ENCODE measurements around the gene KRT80.

KRT80 gene

DNA sequence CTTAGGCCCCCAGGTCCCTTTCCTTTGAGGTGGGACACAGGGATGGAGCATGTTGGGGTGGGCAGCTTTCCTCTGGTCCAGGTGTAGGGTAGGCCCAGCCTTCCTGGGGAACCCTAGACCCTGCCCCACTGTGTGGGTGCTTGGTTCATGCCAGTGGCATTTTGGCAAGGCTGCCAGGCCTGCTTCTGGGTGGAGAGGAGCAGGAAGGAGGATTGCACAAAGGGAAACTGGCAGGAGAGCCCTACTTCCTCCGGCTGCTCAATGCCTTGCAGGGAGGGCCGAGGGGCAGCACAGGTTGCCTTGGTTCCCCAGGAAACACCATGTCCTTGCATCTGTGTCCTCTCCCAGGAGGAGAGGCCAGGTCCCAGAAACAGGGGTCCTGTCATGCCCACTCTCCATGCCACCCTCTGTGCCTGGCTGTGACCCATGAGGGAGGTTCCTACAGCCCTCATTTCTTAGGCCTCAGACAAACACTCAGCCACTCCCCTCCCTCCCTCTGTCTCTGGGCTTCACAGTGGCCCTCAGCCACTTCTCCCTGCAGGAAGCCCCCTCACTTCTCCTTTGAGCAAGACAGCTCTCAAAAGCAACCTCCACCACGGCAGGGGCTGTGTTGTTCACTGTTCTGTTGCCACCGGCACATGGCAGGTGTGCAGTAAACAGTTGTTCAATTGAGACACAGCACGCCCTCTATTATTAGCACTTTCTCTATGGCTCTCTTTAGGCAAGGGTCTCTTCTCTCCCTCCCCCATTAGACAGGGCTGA is 6.8 kb upstream of the KRT80 start:
- DNase-seq (ENCODE audit: low spot score) = no peak

DNA sequence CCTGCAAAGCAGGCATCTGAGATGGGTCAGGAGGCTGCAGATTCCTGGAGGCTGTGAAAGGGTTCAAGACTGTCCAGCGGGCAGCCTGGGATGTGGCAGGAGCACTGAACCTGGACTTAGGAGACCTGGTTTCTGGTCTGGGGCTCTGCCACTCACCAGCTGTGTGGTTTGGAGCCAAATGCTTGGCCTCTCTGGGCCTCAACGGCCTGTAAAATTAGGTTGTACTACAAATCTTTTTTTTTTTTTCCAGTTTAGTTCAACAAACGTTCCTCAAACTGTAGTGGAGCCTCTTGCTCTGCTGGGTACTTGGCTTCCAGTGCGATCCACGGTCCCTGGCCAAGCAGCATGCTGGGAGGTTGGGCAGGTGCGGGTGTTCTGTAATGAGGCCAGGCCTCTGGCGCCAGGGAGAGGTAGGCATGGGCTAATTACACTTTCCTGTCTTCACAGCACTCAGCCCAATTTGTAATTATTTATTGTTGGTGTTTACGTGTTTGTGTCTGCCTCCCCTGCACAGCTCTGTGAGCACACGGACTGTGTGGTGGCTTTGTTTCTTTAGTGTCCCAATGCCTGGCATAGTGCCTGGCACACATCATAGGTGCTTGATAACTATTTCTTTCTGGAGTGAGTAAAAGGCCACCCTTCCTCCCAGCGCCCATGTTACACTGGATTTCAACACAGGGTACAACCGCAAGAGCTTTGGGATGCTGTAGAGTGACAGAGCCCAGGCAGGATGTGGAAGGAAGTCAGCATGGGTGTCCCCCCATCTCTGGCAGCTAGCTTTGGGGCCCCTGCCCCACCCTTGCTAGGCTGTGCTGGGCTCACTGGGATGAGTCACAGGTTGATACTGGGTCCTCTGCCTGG is 5.8 kb upstream of the KRT80 start:
- DNase-seq (ENCODE audit: low spot score) = no peak

DNA sequence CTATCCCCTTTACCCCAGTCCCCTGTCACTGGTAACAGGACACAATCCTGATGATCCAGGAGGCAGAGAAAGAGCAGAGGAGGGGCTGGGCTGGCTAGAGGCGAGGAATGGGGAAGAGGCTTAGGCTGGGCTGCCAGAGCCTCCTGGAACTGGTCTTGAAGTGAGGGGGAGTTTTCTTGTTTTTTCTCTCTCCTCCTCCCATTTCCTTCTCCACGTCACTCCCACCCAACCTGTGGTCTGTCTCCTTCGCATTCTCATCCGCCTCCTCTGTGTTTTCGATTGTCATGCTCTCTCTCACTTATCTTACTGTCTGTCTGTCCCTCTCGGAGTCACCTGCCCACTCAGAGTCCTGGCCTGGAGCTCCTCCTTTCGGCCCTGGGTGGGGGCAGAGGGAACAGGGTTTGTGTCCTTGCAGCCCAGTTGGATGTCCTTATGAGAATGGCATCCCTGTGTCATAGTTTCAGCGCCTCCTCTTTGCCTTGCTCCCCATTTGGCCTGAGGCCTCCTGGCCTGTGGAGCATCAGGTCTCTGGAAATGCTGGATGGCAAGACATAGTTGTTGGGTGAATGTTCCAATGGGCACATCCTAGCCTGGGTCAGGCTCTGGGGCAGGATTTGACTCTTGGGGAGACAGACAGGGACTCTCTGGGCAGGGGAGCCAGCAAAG is 3.4 kb upstream of the KRT80 start:
- no peak for DNase-seq (ENCODE audit: low spot score)

DNA sequence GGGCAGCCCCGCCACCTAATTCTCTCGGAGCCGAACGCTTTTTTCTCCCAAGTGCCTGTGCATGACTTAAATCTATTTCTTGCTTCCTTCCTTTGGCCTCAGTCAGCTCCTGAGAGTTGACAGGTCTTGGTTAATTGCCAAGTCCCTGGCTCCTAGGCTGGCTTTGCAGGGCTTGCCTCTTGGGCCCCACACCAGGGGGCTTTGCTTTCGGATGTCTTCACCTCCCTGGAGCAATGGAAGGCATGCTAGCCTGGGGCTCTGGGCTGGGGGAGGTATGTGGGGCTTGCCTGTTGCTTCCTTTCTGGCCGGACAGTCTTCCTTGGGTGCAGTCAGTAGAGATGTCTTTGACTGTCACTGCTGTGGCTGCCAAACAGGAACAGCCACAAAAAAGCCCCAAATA is 2.2 kb upstream of the KRT80 start:
- DNase-seq (ENCODE audit: low spot score) = no peak

DNA sequence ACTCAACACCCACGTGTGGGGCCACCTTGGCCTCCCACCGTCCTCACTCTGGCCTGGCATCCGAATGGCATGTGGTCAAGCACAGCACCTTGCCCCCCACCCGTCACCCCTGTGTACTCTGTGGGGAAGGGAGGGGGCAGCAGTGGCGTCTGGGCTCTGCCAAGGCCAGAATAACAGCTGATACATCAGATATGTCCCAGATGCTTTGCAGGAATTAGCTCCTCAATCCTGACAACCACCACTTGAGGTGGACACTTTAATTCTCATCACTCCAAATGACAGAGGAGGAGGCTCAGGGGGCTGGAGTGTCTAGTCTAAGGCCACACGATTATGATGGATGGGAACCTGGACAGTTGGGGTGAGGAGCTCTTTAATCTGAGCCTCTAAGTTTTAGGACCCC is 1.7 kb upstream of the KRT80 start:
- no peak for DNase-seq (ENCODE audit: low spot score)

DNA sequence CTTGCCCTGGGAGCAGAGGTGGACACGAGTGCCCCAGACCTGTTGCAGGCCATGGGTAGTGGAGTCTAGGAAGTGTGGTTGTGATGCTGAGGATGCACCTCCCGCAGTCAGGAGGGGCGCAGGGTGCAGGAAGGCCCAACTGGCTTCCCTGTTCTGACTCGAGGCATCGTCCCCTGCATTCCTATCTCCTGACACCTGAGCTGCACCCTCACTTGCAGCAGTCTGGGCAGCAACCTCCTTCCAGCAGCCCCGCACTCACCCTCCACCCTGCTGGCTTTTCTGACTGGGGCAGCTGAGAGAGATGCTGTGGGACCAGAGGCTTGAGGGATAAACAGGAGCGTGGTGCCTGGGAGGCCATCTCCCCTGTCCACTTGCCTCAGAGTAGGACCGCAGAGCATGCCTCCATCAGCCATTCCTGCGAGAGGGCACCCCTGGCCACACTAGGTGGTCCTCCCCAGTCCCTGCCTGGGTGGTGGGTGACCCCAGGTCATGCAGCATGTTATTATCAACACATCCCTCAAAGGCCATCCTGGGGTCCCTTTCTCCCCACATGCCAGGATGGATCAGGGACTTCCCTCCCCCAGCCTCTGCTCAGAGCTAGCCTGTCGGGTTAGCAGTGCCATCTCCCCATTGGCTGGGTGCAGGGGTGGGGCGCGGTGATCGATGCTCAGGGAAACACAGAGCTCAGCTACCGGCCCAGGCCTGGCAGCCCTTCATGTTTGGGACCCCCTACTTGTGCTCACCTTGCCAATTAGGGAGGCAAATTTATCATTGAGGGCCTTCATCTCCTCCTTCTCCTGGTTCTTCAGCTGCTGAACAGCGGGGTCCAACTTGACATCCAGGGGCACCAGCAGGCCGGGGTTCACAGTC is 719 bp downstream of the KRT80 start:
- DNase-seq (ENCODE audit: low spot score) = no peak

DNA sequence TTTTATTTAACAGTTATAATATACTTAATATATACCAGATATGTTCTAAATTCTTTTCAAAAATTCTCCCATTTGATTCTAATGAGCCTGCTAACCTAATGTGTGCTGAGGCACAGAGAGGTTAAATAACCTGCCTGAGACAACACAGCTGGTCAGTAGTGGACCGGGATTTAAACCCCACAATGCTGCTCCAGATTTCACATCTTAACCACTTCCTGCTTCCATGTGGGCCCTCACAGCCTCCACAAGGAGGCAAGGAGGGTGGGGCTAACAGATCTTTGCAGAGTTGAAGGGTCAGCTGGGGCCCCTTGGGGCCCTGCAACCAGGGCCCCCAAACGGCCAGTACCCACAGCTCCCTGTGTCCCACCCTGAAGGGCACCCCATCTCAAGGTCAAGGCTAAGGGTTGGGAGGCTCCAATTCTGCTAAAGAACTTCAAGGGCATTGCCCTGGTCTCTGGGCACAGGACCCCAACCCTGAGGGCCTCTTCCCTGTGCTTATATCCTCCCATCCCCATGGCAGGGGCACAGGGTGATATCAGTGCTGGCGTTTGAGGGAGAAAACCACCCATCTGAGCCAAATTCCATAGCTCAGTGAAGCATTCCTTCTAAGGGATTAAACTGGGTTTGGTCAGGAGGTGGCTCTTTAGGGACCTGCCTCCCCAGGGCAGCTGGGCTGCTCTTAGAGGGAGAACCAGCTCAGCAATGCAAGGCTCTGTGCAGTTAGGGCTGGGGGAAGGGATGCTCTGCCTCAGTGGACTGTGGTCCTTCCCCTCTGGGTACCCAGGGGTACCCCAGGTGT is 2.2 kb downstream of the KRT80 start:
- no peak for DNase-seq (ENCODE audit: low spot score)

DNA sequence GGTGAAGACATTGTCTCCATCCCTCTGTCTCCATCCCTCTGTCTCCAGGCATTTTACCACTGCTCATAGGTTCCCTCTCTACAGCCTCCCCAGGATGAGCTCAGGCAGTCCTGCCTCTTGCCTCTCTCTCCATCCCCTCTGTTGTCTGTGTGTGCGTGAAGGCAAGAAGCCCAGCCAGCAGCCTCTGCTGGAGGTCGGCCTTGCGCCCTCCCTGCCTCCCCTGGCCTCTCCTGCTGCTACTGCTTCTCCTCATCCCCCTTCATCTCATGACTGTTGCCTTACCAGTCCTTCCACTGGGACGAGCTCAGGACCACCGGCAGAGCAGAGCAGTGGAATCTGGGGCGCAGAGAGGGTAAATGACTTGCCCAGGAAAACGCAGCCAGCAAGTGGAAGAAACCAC is 3.2 kb downstream of the KRT80 start:
- DNase-seq (ENCODE audit: low spot score) = no peak

DNA sequence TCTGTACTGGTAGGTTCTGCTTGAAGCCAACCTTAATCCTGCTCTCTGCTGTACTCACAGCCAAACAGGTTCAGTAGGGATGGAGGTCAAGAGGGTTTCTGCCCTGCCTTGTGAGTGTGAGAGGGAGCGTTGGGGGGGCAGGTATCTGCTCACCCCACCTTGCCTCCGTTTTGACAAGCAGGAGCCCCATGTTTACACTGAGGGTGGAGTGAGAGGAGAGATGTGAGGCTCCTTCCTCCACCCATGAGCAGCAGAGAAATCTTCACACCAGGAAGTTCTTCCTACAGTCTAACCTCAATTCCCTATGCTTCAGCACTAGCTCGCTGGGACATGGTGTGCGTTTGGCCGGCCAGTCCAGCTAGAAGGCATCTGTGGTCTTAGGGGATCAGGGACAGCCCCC is 4.2 kb downstream of the KRT80 start:
- DNase-seq (ENCODE audit: low spot score) = no peak

DNA sequence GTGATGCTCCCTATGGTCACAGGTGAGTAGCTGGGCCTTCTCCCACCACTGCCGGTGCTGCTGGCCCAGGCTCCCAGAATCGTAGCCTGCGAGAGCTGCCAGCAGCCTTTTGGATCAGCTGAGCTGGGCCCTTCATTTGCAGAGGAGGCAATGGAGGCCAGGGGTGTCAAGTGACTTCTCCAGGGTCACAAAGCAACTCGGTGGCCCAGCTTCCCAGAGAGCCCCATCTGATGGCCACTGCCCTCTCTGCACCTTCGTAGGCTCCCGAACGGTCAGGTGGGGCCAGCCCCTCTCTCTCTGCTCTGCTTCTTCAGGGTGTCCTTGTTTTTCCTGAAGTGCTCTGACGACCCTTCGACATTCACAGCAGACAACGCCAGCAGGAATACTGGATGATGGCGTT is 4.6 kb downstream of the KRT80 start:
- no peak for DNase-seq (ENCODE audit: low spot score)

DNA sequence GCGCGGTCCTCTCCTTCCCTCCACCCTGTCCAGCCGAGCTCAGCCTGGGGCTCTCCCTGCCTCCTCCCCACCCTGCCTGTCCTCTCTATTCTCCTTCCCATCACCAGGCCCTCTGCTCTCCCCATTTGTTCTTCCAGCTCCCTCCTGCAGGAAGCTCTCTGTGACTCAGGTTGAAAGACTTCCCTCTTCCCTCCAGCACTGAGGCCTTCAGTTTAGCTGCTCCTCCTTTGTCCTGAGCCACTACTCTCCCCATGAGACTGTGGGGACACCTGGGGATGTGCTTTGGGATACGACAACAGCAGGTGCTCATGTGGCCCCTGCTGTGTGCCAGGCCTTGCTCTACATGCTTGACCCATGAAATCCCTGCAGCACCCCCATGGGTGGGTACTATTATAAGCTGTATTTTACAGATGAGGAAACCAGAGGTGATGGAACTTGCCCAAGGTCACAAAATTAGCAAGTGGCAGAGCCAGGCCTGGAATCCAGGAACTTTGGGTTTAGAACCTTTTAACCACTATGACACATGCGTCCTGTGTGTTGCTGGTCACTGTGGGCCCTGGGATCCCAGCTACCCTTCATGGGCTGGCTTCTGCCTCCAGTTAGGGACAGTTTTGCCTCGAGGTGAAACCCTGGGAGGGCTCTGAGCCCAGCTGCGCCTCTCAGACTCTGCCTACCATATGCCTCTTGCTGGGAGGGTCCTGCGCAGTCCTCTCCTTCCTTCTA is 5.5 kb downstream of the KRT80 start:
- DNase-seq (ENCODE audit: low spot score) = no peak

DNA sequence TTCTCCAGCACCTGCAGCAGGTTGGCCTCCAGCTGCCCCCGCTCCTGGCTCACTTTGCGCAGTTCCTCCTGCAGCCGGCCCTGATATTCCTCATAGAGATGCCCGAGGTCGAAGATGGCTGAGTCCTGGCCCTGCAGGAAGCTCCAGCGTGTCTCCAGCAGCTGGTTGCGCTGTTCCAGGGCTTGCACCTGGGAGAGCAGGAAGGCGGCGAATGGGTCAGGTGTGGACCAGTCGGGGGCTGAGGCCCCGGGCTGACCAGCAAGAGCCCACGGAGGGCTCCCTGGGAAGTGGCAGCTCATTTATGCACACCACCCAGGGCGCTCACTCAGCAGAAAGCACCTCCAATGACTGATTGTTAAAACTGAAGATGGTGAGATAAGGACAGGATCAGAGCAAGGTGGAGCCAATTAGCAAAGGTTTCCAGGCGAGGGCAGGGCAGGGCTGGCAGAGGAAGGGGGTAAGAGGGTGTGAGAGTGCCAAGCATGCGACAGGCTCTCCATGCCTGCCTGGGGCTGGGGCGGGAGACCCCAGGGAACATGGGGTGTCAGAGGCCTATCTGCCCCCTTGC is 6.3 kb downstream of the KRT80 start:
- no peak for DNase-seq (ENCODE audit: low spot score)

DNA sequence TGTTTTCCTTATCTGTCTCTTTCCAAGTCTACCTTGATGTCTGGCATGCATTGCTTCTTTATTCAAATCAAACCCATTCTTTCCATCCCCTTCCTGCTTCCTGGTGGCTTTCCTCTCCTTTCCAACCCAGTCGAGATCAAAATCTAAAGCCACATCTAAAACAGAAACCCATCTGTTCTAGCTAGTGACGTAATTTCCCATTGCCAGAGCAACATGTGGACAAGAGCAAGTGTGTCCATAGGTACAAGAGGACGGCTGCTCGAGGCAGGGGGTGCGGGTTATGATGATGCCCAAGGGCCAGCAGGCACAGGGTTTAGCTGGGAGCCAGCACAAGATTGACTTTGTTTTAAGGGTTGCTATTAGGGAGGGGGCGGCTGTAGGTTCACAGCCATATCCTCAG is 7.0 kb downstream of the KRT80 start:
- no peak for DNase-seq (ENCODE audit: low spot score)

DNA sequence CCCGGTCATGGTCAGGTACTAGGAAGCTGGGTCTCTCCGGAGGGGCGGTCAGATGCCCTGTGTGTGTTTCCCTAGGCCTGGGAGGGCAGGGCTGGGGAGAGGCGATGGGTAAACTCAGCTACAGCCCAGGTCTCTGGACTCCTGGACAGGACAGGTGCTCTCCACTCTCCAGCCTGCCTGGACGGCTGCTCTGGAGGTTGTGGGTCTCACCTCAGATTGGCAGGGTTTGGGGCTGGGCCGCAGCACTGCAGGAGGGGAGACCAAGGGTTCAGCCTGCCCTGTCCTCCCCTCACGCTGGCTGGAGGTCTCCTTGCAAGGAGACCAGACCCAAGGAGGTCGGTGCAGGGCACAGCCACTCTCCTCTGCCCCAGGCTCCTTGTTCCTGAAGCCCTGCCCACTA is 7.8 kb downstream of the KRT80 start:
- DNase-seq (ENCODE audit: low spot score) = no peak

DNA sequence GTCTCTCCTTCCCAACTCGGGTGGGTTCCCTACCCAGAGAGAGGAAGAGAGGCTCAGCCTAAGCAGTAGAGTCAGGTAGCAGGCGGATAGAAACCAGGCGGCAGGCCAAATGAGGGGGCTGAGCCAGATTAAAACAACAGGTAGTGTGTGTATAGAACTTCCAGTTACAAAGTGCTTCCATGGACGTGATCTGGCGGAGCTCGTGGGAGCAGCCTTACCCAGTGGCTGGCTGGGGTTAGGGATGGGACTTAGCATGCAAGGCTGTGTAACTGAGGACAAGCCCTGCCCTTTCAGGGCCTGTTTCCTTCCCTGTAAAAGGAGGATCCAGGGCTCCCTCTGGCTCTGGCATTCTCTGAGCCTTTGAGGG is 8.3 kb downstream of the KRT80 start:
- no peak for DNase-seq (ENCODE audit: low spot score)

DNA sequence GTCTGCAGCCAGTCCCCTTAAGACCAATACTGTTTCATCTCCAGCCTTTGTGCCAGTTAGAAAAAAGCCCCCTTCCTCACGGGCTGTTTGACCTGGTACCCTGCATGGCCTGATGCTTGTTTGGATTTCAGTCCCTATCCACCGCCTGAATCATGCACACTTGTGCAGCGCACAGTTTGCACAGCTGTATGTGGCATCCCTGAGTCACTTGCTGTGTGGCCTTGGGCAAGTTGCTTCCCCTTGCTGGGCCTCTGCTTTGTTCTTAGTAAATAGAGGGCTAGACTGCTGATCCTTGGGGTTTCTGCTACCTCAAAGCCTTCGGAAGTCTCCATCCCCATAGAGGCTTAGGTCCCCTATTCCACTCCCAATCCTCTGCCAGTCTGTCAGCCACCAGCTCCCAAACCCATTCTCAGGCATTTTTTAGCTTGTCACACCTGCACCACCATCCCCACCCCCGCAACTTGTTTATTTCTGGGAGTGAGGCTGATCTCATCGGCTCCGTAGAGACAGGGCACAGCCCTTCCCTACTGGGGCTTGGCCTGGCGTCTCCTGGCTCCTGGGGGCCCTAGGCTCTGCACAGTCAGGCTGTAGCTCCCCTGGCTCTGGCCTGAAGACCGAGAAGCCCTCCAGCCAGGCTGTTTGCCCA is 8.8 kb downstream of the KRT80 start:
- DNase-seq (ENCODE audit: low spot score) = no peak

DNA sequence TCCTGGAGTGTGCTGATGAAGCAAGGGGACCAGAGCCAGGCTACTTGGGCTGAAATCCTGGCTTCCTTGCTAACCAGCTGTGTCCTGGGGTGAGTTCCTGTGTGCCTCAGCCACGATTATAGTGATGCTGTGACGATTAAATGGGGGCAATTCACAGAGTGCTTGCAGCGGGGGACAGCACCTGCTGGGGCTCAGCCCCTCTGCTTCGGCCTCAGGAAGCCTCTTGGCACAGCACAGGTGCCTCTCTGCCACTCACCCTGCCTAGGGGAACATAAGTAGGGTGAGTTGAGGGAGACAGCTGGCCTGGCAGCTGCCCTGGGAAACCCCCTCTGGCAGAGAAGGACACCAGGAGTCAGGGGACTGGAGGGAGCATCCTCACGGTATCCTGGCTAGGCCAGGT is 9.4 kb downstream of the KRT80 start:
- DNase-seq (ENCODE audit: low spot score) = no peak

DNA sequence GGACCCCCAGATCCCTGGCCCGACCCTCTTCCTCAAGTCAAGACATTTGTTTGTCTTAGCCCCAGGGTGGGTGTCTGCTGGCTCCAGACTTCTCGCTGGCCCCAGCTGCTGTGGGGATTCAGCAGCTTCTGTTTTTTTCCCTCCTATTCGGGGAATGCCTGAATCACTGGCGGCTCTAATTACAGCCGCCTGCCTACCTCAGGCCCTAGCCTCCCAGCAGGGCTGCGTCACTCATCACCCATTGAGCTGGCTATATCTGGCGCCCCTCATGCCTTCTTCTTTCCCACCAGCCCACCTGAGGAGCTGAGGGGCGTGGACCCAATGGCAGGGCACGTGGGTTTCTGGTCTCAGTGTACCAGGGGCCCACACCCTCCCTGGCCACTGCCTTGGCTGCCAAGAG is 10.1 kb downstream of the KRT80 start:
- no peak for DNase-seq (ENCODE audit: low spot score)

DNA sequence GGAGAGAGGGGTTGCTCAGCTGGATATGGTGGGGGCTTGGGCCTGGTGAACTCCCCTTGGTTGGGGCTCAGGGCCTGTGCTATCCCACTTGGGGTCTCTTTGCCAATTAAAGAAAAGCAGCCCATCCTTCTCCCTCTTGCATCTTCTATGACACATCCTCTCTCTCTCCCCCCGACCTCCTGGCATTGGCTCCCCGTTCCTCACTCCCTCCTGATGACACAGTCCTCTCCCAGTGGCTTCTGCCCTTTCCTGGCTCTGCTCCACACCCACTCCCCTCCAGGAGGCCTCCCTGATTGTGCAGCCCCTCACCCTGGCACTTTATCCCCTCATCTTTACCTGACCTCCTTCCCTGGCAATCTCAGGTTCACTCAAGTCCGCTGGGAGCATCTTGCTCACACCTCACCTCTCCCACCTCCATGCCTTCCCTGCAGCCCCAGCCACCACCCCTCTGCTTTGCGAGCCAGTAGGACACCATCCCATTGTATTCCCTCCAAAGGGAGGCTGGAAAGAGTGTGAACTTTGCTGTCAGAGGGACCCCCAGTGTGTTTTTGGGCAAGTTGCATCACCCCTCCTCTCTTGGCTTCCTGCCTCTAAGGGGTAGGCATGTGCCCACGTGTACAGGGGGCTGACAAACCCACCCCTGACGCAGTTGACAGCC is 10.7 kb downstream of the KRT80 start:
- no peak for DNase-seq (ENCODE audit: low spot score)

Data from left forelimb (tissue), 1 donor.